Glomerular visceral epithelial cell (primary cell): ENCODE results near the gene MAK.
"Not testable (repeated sequence)": the region's sequence is repeated elsewhere in the genome, so short reads cannot be mapped to it uniquely, and the experiment has no call there.

ENCODE experiments used
- DNase-seq: peaks from one replicate; pipeline ENCODE4 v3.0.0-alpha.2; 2016; ENCODE audit errors: extremely low spot score

The MAK gene

DNA sequence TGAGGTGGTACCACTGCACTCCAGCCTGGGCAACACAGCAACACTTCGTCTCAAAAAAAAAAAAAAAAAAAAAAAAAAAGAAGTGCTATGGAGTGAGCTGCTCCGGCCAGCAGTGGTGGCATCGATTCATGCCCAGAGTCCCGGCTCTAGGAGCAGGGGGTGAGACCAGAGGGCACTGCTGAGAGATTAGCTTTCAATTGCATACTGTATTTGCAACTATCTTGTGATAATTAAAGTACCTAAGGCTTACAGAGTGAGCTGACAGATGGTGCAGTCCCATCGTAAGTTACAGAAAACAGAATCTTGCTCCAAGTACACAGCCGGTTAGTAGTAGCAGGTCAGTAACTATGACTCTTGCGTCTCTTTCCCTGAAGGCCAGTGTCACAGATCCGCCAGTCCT is 59.3 kb downstream of the MAK start:
- no peak for DNase-seq

DNA sequence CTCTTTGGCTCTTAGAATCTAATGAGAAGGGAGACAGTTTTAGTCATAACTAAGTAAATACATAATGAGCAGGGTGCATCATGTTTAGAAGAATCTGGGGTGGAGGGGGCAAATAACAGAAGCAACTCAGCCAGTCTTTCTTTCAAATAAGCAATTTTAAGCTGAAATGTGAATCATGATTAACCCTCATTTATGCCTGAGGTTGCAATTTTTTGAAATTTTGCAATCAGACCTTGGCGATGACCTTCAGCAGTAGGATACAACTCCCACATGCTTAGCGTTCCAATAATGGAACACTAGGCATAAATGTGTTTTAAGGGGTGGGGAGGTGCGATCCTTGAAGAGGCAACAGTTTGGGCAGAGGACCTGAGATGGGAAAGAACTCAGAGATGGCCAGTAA is 60.1 kb downstream of the MAK start:
- DNase-seq, result no peak

DNA sequence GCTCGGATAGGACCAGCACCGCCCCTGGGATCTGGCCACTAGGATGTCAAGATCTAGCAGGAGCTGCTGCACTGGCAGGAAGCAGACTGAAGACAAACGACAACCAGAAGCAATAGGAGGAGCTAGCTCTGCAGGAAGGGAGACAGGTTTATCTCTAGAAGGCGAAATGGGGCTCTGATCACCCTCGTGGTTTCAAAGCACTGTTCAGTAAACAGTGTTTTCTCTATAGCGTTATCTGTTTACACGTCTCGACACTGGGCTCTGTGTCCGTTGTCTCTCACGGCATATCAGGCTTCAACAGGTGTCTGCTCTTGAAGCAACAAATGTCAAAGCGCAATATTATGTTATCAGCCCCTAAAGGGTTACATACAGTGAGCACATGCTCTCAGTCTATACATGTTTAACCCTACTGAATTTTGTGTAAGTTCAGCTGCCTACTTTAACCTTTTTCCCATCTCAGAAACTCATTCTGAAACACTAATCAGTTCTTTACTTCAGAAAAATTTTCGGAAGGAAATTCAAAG is 66.9 kb downstream of the MAK start:
- no peak for DNase-seq

DNA sequence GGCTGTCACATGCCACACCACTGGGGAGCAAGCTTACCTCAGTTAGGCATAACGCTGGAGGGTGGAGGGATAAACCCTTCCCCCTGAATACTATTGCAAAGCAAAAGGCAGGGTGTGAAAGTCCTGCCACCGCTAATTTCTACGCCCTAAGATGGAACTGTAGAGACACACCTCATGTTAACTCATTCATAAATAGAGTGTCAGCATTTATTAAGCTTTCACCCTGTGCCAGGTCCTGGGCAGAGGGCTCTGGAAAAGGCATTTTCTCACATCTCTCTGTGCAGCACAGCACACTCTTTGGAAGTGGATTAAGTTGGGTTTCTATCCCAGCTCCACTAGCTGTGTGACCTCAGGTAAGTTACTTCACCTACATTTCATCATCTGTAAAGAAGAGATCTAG is 68.9 kb downstream of the MAK start:
- no peak for DNase-seq

DNA sequence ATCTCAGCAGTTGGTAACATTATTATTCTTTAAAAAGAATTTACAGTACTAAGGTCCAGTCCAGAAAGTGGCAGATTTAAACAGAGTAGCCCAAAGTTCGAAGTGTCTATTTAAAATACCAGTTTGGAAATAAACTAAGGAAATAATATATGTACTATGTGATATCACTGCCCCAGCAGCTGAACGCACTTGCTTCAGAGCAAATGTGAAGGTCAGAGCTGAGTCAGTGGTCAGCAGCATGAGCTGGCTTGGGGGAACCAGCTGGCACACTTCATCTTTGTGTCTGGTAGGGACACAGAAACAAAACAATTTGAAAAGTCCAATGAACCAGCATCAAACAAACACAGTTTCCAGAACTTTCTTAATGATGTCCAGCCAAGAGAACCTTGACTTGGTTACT is 75.3 kb downstream of the MAK start:
- DNase-seq, result peak; percentile 28

DNA sequence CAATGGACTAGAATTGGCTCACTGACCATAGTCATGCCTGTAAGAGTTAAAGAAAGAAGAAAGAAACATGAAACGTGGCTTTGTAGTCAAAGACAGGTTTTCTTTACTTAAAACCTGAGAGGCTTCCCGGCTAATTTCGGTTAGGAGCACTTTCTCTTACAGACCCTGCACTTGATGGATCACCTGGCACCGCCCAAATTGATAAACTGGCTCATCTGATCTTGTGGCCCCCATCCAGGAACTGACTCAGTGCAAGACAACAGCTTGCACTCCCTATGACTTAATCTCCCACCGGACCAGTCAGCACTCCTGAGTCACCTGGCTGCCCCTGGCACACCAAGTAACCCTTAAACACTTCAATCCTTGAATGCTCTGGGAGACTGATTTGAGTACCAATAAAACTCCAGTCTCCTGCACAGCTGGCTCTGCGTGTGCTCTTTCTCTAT is 78.4 kb downstream of the MAK start:
- peak; percentile 89 for DNase-seq

DNA sequence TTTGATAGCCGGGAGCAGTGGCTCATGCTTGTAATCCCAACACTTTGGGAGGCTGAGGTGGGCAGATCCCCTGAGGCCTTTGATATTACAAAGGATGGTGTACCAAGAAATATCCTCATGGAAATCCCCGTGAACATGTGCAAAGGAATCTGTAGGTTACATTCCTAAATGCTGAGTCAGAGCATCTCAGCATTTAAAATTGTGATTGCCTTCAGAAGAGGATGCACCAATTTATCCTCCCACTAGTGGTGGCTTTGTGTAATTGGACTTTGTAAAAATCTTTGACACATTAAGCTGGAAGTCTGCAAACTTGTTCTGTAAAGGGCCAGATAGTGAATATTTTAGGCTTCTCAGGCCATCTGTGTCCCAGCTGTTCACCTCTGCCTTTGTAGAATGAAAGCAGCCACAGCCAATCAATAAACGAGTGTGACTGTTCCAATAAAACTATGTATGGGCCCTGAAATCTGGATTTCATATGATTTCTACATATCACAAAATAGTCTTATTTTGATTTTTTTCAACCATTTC is 79.0 kb downstream of the MAK start:
- DNase-seq, result peak; percentile 95

DNA sequence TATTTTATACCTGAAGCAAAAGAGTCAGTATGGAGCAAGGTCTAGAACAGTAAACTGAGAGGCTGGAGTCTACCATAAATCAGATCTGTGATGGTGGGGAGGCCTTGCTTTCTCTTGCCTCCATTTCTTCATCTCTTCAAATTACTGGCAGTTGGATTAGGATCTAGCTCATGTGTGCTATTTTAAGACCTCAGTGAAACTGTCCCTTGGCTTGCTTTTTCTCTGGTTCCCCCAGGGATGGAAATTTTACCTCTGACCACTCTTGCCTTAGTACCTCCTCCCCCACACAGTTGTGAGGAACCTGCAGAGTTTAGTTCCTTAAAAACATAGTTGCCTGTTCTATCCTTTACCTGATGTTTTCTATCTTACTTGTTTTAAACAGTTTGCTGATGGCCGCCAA is 82.3 kb downstream of the MAK start:
- DNase-seq, result no peak

DNA sequence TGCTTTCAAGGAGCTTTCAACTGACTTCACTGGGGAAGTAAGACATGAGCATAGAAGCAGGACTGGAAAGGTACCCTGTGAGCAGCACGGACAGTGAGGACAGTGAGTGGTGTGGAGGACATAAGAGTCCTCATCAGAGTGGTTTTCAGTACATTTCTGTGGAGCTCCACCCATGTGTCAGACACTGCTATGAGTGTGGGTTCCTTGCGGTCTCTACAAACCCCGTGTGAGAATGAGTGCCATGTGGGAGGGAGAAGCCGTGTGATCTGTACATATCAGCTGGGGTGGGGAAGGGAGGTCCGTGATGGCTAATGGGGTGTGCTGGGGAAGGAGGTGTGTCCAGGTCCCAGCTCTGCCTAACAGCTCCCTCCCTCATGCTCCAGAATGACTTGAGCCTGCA is 86.6 kb downstream of the MAK start:
- DNase-seq, result not testable (repeated sequence)

DNA sequence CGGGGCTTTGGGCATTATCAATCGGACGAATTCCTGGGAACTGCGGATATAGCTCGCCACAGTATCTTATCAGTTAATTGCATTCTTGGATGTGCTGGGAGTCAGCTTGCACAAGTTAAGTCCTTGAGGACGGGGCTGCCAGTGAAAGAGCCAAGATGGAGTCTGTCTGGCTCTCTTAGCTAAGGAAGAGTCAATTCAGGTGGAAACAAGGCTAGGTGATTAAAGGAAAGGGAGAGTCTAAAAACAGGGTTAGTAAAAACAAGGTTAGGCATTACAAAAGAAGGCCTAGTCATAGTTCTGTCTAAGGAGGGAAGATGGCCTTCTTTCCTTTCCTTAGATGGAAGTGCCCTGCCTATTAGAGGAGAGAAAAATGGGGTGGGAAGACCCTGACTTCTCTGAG is 87.8 kb downstream of the MAK start:
- not testable (repeated sequence) for DNase-seq

DNA sequence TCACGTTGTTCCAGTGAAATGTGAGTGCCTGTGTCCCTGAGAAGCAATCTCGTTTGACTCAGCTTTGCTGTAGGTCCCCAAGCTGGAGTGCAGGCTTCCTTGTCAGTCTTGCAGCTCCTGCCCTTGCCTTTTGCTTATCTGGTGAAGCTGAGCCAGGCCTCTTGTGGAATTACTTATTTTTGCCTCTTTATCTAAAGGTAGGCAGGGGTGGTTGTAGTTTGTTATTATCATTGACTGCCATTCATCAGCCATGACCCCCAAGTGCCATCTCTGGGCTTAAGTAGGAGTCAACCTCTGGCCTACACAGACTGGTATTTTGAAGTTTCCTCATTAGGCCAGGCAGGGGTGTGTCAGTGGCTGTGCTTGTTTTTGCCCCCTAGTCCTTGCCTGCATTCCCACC is 88.6 kb downstream of the MAK start:
- no peak for DNase-seq

DNA sequence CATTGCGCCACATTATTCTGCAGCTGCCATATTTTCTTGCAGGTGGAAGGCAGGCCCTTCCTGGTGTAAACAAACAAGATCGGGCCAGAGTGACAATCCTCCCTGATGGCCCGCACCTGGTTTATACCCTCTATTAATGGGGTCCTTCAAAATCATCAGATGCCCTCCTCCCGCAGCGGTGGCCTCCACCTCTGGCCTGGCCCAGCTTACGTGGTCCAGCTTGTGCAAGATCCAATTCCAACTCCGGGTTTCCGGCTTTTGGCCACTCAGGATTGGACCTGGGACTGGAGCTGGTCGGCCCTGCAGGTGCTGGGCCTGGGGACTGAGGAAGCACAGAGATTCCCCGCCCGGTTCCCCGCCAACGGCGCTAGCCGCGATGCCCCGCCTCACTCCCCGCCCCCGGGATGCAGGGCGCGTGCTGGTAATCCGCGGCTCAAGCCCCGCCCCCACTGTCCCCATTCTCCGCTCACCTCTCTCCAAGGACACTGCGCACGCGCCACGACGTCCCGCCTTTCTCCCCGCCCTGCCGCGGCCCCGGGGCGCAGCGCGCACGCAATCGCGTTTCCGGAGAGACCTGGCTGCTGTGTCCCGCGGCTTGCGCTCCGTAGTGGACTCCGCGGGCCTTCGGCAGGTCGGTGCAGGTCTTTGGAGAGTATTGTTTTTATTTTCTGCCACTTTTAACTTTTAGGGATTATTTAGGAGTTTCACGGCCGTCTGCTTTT is 90.9 kb downstream of the MAK start, which contains the start of gene TMEM14B:
Gene TMEM14B, plus strand, starts transcription at position 555 of the 722 bp plus-strand sequence. CDS start 1,441 bp downstream, outside the sequence.
- DNase-seq, result peak; percentile 98

DNA sequence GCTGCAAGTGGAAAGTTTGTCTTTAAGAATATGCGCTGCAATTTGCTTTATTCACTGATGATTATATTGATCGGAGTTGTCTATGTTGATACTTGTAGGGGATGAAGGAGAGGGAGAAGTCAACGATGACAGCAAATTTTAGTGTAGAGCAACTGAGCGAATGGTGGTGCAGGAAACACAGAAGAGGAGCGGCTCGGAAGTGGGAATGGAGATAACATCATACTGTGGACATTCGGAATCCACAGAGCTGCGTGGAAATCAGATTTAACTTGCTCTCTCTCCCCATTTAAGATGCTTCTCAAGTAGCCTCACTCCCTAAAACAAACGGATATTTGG is 91.5 kb downstream of the MAK start:
- no peak for DNase-seq

DNA sequence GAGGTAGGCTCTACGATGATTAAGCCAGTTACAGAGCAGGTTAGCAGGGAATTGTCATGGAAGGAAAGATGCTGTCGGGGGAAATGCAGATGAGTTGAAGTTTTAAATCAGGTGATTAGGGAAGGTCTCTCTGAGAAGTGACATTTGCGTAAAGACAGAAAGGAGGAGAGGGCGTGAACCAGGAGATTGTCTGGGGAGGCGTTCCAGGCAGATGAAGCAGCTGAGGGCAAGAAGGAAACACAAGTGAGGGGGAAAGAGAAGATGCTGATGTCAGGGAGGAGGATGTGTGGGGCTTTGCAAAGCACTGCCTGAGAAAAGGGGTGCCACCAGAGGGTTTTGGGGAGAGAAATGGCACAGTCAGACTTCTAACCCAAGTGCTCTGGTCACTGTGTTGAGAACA is 93.2 kb downstream of the MAK start:
- no peak for DNase-seq

DNA sequence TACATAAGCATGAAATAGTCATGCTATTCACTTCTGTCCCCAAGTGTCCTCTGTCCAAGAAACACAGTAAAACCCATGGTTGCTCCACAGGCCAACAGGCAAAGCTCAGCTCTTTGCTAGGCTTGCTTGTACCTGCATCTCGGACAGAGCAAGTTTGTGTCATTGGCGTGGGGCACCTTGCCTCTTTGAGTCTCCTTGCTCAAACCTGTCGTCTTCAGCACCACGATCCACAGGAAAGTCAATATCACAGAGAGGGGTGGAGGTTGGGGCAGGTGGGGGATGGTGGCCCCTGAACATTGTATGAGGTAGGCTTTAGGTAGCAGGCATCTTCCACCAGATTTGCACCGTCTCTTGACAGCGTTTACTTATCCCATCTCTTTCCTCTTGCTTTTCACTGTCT is 94.8 kb downstream of the MAK start:
- DNase-seq, result no peak

DNA sequence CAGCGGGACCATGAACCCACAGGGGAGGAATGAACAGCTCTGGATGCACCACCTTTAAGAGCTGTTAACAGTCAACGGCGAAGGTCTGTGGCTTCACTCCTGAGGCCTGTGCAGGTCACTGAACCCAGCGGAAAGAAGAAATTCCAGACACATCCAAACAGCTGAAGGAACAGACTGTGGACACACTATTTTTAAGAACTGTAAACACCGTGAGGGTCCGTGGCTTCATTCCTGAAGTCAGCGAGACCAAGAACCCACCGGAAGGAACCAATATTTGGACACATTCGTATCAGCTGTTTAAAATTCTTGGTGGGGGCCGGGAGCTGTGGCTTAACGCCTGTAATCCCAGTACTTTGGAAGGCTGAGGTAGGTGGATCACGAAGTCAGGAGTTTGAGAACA is 96.1 kb downstream of the MAK start:
- no peak for DNase-seq

DNA sequence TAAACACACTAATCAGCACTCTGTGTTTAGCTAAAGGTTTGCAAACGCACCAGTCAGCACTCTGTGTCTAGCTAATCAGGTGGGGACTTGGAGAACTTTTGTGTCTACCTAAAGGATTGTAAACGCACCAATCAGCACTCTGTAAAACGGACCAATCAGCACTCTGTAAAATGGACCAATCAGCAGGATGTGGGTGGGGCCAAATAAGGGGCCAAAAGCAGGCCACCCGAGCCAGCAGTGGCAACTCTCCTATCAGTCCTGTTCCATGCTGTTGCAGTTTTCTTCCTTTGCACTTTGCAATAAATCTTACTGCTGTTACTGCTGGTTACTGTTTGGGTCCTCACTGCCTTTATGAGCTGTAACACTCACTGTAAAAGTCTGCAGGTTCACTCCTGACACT is 96.7 kb downstream of the MAK start:
- DNase-seq, result not testable (repeated sequence)

DNA sequence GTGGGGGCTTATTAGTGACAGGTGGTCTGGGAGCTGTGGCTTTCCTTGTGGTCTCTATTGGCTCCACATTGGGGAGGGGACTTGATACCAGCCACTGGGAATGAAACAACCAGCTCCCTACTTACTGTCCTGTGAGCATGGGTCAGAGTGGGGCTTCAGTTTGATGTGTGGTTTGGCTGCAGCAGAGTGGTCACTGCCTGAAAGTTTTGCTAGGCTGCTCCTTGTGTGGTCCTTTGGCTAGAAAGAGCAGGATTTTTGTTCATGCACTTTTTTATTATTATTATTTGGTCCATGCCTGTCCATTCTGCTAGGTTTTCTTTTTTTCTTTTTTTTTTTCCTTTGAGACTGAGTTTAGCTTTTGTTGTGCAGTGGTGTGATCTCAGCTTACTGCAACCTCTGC is 98.3 kb downstream of the MAK start:
- no peak for DNase-seq

DNA sequence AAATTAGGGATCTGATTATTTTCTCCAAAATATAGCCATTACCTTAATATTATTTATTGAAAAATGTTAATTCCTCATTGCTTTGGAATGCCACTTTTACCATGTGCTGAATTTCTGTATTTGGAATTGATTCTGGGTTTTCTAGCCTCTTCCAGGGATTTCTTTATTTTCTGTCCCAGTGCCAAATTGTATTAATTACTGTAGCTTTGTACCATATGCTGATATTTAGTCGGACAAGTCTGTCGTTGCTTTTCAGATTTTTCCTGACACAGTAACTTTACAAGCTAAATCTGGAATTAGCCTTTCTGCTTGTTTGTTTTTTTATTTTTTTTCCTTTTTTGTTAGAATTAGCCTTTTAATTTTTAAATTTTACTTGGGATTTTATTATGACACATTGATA is 101.6 kb downstream of the MAK start:
- DNase-seq, result no peak

DNA sequence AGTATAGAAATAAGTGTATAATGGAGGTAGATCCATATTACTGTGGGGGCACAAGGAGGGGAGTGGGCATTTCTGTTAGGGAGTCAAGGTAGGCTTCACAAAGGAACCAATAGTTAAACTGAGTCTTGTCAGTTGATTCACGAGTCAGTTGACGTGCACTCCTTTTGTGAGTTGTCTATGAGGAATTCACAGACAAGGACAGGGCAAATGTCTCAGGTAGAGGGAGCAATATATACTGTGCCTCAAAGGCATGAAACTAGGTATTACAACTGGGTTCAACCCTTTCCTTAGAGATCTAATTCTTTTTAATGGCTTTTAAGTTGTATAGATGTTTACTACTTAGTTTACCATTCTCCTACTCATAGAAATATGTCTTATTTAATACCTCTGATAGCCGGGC is 104.5 kb downstream of the MAK start:
- no peak for DNase-seq

DNA sequence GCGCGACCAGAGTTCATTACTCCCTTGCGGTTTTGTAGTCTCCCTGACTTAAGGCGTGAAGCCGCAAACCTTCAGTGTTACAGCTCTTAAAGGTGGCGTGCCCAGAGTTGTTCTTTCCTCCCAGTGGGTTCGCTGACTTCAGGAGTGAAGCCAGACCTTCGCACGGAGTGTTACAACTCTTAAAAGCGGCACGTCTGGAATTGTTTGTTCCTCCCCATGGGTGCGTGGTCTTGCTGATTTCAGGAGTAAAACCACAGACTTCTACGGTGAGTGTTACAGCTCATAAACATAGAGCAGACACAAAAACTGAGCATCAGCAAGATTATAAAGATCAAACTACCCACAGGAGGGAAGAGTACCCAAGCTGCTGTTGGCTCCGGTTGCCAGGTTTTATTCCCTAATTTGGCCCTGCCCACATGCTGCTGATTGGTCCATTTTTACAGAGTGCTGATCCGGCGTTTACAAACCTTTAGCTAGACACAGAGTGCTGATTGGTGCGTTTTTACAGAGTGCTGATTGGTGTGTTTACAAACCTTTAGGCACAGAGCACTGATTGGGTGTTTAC is 105.1 kb downstream of the MAK start:
- DNase-seq, result no peak

DNA sequence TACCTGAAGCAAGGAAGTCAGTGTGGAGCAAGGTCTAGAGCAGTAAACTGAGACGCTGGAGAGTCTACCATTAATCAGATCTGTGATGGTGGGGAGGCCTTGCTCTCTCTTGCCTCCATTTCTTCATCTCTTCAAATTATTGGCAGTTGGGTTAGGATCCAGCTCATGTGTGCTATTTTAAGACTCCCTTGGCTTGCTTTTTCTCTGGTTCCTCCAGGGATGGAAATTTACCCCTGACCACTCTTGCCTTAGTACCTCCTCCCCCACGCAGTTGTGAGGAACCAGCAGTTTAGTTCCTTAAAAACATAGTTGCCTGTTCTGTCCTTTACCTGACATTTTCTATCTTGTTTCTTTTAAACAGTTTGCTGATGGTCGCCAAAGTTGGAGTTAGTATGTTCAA is 108.1 kb downstream of the MAK start:
- DNase-seq, result no peak

DNA sequence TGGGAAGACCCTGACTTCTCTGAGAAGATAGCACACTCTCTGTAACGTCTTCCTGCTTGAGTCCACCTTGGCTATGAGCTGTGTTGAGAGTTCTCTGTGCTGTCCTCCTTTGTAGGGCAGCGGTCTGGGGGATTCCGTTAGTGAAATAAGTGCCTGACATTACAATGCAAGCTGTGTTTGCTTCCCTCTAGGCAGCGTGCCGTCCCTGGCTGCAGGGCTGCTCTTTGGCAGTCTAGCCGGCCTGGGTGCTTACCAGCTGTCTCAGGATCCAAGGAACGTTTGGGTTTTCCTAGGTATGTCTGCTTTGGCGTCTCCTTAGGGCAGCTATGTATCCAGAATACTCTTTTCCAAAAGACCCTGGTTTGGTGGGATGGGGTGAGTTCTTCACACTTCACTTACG is 112.6 kb downstream of the MAK start:
- DNase-seq, result no peak
